Cardiac septum (tissue), 1 donor: ENCODE data around the gene GNG12. TPM values are rescaled to one million over a fixed set of nuclear protein-coding genes. Genes with fewer than 3 reads are reported as not detected.
"Not testable (repeated sequence)": the region's sequence is repeated elsewhere in the genome, so short reads cannot be mapped to it uniquely, and the experiment has no call there.

Experiments
- DNase-seq: peaks from one replicate; pipeline ENCODE4 v3.0.0-alpha.2; 2020; ENCODE audit warnings: low spot score
- intact Hi-C: fragments of 100-400 bp; cut with DNase I; formaldehyde crosslinking; loops from one replicate; pipeline ENCODE4 v1.14.0; 2022
- total RNA-seq: library from RNA; stranded (reverse); fragmentation: NEBNext Ultra II Directional; extraction: Animal tissue kit (Norgen Biotek cat#: 25700); gene quantifications from one replicate; pipeline ENCODE4 v1.2.1, GENCODE V29; 2021
- donor health status: DM: no; HTN: no; CAD: no.

Gene GNG12
- total RNA-seq, 1 donor from 2014 or later, result 38.8 TPM

DNA sequence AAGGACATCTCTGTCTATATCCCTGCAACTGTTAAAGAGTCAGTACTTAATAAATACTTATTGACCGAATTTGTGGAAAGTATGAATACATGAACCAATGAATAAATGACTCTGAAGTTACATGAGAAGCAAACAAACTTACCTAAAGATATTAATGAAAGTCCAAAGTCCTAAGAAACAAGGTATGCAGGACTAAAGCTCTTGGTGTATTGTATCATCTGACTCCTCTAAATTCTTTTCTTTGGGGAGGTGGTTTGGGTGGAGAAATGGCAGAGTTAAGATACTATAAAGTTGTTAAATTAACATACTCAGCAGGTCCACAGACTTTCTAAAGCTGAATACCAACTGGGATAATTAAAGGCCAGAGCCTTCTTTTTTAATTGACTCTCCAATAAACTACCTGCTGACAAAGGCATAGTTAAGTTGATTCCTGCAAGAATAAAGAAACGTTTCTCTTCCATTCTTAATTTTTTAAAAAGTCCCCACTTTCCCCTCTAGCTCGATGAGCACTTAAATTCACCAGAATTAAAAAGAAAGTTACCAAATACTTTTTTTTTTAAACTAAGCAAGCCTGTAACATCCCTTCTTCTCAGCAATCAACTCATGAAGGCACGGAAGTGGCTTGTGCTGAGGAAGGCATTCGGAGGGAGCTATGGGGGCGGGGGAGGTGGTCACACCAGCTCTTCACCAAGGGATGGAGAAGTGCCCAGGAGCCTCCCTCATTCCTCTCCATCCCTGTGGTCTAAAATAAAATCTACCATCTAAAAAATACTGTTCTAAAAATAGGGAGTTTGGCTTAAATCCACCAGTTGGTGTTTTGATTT, 87.2 kb downstream of the GNG12 start:
- intact Hi-C loops, result loop anchor here (5.0 kb wide), 1 partner anchor 34 kb away; no protein-coding TSS in a partner anchor

DNA sequence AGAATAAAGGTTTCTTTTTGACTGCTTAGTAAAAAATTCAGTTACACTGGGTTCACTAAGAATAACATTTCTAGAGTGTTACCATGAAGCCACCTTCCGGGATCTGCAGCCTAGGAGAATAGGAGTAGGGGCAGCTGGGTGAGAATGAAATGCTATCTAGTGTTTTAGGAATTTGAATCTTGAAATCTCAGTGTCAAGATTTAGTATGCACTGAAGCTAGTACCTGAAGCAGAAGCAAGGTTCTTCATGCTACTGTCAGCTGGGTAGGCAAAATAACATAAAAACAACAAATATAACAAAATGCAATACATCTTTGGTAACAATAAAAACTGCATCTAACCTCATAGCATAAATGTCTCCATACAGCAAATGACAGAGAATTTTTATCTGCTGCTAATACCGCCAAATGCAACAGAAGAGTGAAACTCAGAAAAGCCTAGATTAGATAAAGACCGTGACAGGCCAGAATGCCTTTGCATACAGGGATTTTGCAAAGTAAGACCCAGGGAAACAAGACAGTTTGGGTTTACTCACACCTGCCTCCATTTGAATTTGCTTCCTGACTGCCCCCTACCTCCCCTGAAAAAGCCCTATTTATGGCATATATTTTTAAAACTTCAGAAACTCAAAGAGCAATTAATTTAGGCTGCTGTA, 90.1 kb downstream of the GNG12 start:
- intact Hi-C loops, result no loop called here
- DNase-seq, result no peak

More for the DNA sequence above, 87.2 kb downstream of the GNG12 start:
- DNase-seq, result no peak

DNA sequence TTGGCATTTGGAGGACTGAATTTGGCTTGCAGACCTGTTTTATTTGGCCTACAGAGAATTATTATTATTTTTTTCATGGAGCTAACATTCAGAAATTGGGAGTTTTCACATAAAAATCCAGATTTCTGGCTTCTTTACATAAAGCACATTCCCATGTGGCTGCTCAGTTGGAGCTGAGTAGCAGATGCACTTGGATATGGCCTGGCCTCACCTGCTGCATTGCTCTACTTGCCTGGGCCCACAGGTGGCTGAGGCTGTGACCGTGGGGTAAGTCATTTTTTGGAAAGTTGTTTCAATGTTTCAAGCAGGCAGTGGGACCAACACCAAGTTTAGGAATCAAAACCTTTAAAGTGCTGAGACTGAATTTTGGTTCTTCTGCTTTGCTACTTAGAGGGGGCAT, 91.5 kb downstream of the GNG12 start:
- no peak for DNase-seq
- intact Hi-C loops, result no loop called here

DNA sequence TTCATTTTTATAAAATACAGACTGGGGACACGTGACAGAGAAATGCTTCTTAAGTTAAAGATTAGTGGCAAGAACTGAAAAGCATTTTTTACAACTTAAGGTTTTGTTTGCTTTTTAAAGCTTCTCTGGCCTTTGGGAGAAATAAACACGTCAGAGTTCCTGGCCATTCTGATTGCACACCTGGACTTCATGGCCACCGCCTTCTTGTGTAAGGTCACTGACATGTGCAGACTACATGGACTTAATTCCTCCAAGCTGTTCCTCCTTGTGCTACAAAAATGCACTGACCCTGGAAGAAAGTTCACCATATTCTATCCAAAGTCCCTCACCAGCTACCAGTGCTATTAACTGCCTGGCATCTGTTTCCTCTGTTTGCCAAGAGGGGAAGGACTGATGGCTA, 92.1 kb downstream of the GNG12 start:
- intact Hi-C loops, result no loop called here
- DNase-seq, result no peak

DNA sequence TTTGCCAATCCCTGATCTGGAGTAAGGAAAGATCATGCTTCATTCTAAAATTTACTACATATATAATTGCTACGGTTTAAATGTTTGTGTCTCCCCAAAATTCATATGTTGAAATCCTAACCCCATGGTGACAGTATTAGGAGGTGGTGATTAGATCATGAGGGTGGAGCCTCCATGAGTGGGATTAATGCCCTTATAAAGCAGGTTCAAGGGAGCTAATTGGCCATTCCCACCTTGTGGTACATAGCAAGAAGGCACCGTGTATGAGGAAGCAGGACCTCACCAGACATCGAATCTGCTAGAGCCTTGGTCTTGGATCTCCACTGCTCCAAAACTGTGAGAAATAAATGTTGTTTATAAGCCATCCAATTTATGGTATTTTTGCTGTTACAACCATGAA, 92.7 kb downstream of the GNG12 start:
- DNase-seq, result no peak
- intact Hi-C loops, result no loop called here

DNA sequence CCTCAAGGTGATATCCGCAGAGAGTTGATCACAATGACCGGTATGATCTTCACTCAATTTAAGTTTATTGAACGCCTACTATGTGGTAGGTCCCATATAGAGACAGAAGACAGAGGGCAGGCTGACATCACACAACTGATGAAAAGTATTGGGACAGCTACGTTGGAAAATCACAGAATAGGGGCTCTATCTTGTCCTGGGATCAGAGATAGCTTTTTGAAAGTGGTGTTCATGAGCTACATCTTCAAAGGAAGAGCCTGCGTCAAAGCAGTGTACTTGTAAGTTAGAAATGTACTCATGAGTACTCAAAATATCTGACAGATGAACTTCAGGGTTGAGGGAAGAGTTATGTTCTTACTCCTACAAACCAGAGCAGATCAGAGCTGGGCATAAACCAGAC, 93.9 kb downstream of the GNG12 start:
- intact Hi-C loops, result no loop called here
- no peak for DNase-seq

DNA sequence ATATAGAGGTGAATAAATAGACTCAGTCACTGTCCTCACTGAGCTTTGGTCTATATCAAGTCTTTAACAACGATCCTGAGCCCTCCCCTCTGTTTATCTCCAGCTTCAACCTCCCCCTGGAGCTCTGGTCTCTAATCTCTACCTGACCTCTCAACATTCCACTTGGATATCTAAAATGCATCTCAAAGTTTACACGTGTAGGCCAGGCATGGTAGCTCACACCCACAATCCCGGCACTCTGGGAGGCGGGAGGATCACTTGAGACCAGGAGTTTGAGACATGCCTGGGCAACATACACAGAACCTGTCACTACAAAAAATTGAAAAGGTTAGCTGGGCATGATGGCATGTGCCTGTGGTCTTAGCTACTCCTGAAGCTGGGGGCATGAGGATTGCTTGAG, 94.9 kb downstream of the GNG12 start:
- no peak for DNase-seq
- intact Hi-C loops, result no loop called here

DNA sequence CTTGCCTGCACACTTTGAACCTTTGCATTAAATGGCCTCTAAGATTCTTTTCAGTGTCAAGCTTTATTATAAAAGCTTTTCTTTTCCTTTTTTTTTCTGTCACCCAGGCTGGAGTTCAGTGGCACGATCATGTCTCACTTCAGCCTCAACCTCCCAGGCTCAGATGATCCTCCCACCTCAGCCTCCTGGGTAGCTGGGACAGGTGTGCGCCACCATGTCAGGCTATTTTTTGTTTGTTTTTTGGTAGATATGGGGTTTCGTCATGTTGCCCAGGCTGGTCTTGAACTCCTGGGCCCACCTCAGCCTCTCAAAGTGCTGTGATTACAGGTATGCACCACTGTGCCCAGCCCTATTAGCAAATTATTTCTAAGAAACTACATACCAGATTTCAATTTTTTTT, 95.4 kb downstream of the GNG12 start:
- no peak for DNase-seq
- intact Hi-C loops, result no loop called here

DNA sequence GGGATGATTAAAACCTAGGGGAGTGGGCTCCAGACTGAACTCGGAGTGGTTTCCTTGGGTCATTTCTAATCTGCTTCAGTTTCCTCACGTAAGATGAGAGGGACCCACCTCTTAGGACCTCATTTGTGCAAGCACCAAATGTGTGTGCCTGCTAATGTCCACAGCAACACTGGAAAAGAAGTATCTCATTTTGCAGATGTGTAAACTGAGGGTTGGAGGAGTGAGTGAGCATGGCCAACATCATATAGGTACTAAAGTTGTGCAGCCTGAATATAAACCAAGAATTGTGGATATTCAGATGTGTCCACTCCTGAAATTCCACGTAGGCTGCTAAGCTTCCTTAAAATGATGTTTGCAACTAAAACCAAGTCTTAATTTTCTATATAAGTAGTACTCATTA, 96.5 kb downstream of the GNG12 start:
- intact Hi-C loops, result no loop called here
- DNase-seq, result no peak

DNA sequence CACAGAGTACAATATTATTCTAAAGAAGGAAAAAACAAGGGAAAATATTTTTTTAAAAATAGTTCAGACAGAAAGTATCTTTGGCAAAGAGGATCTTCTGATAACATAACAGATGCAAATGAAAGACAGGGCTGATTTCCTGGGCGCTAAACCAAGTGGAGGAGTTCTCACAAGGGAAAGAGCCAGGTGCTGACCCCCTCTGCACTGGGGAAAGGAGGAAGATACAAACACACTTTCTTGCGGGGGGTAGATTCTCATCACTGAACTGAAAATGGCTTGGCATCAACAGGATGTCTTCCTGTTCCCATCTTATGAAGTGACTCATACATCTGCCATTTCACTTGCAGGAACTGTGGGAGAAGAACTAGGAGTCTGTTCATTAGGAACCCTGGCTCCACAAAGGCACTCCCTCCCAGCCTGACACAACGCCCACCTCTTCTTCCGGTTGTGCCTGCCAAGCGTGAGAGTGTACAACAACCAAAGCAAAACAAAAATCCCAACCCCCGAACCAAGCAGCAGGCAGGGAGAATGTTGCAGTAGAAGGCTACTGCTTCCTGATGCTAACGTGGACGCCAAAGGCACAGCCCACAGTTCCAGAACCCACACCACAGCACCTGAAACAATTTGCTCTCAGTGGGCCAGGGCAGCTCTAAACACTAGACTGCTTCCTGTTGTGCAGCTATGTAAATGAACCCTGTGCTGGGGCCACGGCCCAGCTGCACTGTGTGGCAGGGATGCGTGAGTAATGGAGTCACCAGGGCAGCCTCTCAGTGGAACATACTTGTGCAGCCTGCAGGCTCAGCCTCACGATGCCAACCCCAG, 97.2 kb downstream of the GNG12 start:
- intact Hi-C loops, result no loop called here
- peak; percentile 85 for DNase-seq

DNA sequence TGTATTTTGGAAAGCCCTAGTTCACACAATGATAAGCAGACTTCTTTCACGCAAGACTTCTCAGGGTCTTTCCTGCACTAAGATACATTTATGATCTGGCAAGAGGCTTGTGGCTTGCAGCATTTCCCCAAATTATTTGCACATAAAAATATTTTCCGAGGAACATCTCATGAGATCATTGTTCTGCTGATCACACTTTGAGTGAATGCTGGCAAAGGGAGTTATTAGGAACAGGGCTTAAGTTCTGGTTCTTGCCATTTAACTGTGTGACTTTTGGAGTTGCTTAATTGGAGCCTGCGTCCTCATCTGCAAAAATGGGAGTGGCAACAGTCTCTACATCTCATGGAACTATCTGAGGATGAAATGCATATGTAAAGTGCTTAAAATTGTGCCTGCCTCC, 98.1 kb downstream of the GNG12 start:
- no peak for DNase-seq
- intact Hi-C loops, result no loop called here

DNA sequence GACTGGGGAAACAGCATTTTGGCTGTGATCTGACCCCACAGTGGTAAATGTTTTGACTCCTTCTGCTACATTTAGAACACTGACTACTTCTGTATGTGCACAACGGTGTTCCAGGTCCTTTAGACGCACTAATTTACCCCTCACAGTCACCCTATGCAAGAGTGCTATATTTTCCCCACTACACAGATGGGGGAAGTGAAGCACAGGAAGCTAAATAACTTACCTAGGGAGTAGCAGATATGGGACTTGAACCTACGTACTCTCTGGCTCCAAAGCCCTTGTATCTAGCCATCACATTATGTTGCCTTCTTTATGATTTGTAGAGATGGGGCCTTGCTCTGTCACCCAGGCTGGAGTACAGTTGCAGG, 99.0 kb downstream of the GNG12 start:
- DNase-seq, result no peak
- intact Hi-C loops, result no loop called here

DNA sequence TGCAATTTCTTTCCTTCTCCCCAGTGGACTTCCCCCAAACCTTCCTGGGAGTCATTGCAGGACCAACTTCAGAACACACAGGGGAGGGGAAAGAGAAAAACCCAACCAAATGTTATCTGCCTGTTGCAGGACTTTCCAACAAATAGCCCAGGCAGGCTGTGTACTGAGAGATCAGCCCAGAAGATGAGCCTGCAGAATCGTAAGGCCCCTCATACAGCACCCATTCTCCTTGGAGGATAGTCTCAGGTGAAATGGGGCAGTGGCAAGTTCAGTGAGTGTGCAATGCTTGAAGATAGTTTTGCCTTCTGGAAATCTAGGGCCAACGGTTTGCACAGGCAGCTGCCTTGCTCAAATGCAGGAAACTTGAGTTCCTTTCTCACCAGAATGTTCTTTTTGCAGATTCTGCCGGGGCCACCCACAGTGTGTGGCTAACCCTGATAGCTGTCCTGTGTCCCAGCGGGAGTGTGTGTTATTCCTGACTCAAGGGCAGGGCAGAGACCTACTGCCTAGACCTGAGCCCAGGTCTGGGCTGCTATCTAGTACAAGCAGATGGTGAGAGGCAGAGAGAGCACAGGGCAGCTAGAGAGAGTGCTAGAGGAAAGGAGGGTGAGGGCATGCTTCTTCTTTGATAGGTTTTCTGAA, 99.5 kb downstream of the GNG12 start:
- intact Hi-C loops, result no loop called here
- no peak for DNase-seq

DNA sequence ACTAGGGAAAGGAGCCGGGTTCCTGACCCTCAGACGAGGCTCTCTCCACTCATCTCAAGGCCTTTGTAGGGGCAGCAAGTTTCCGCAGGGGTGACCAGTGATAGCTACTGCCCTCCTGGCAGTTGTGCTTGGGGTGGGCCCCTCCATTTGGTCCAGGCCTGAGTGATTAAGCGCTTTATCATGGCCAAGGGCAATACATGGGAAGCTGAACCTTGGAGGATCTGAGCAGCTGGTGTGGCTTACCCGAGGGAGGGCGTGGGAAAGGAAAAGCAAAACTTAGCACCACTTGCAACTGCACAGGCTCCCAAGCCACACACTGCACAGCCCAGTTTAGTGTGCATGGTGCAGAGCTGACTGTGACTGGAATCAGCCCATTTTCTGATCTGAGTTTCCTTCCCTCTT, 100.5 kb downstream of the GNG12 start:
- intact Hi-C loops, result no loop called here

DNA sequence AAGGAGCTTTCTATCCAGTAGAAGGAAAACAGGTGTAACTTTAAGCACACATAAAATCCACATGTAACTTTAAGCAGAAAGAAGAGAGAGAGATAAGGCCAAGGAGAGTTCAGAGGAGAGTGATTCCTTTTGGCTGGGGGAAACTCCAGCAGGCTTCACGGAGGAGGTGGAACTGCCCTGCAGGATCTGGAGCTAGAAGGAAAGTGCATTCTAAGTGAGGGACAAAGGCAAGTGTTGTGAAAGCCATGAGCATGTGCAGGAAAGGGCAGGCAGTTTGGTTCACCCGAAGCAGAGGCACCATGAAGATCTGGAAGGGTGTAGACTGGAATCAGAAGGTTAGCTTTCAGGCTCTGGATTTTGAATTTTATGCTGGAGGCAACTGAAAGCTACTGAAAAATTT, 101.9 kb downstream of the GNG12 start:
- DNase-seq, result no peak
- intact Hi-C loops, result no loop called here

More for the DNA sequence above, 100.5 kb downstream of the GNG12 start:
- DNase-seq, result no peak

DNA sequence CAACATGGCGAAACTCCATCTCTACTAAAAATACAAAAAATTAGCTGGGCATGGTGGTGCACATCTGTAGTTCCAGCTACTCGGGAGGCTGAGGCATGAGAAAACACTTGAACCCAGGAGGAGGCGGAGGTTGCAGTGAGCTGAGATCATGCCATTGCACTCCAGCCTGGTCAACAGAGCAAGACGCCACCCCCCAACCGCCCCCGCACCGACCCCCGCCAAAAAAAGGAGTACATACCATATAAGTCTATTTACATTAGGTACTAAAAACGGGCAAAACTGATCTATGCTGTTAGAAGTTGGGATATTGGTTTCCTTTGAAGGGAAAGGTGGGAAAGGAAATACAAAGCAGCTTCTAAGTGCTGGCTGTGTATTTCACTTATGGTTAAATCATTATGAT, 103.0 kb downstream of the GNG12 start:
- DNase-seq, intact Hi-C loops: not testable (repeated sequence)

DNA sequence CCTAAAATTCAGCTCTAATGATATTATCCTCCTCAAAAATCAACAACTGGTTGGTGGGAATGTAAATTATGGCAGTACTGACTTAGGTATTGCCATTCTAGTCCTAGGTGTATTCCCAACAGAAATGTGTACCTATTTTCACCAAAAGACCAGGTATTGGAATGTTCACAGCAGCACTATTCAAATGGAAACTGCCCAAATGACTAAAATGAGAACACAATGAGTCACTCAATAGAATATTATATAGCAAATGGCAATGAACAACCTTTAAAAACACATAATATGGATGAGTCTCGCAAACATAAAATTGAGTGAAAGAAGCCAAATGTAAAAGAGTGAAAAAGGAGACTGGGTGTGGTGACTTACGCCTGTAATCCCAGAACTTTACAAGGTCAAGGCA, 103.4 kb downstream of the GNG12 start:
- DNase-seq, result no peak
- intact Hi-C loops, result no loop called here

DNA sequence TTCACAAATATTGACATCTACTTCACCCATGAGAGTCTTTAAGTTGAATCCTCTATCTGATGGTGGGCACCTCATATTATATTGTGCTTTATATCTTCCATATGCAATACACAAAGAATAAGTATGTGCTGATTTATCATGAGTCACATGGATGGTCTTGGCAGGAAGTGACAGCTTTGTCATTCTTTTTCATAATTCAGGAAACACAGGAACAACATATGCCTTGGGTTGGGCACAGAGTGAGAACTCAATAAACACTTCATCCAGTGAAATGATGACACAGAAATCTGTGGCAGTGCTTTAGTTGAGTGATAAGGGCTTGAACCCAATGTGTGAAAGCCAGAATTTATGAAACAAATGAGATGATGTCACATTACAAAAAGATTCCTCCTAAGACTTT, 107.0 kb downstream of the GNG12 start:
- intact Hi-C loops, result no loop called here
- DNase-seq, result no peak

DNA sequence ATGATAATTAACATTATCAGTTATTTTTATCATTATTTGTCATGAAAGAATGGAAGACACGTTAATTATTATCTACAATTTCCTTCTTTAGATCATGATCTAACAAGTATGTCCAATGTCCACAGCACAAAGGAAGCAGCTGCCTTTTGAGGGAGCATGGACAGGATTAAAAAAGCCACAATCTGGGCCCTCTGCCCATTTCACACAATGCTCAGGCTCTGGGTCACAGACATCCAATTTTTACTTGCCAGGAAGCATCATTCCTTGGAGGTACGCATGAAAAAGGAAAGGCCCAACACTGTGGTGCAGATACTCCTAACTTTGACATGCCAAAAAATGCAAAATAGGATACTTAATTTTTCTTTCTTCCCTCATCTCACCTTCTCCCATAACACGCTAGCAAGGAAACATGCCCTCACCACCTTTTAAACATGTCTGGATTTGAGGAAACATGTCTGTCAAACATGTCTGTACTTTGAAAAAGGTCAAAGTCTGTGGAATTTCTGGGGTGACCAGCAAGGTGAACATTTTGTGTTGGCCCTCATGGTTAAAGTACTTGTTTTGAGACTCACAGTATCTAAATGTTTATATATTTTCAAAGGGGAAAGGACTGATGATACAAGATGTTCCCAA, 108.2 kb downstream of the GNG12 start:
- peak; percentile 81 for DNase-seq
- intact Hi-C loops, result no loop called here
